ENCODE results near the gene NAA25.

DNA sequence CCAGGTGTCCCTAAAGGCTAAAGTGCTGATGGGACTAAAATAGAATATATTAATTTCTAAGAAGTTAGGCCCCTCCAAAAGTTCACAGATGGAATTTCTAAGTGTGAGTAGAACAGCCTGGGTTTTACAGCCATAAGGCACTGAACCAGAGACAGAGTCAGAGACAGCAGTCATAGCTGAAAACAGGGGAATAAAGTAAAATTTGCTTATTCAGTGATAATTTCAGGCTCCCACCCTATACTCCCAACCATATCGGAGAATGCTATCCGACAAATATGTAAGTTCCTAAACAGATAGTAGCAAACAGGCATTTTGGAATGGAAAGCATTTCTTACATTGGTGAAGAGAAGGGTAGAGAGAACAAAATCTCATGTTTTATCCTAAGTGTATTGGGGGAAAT, 45.3 kb downstream of the NAA25 start:
- TF ChIP-seq, protein P1, sequence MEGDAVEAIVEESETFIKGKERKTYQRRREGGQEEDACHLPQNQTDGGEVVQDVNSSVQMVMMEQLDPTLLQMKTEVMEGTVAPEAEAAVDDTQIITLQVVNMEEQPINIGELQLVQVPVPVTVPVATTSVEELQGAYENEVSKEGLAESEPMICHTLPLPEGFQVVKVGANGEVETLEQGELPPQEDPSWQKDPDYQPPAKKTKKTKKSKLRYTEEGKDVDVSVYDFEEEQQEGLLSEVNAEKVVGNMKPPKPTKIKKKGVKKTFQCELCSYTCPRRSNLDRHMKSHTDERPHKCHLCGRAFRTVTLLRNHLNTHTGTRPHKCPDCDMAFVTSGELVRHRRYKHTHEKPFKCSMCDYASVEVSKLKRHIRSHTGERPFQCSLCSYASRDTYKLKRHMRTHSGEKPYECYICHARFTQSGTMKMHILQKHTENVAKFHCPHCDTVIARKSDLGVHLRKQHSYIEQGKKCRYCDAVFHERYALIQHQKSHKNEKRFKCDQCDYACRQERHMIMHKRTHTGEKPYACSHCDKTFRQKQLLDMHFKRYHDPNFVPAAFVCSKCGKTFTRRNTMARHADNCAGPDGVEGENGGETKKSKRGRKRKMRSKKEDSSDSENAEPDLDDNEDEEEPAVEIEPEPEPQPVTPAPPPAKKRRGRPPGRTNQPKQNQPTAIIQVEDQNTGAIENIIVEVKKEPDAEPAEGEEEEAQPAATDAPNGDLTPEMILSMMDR (IDR thresholded peaks at IDR 0.05): no peak
- TF ChIP-seq POLR2A (IDR thresholded peaks at IDR 0.05): no peak
- no peak for TF ChIP-seq POLR2AphosphoS5 (IDR thresholded peaks at IDR 0.05)
- no peak for TF ChIP-seq EP300 (IDR thresholded peaks at IDR 0.05)
